HG03039 (cell line): Measurements from ENCODE around the gene HCN2.
A peak's percentile ranks its signal among the peaks of the same experiment; 100 is the strongest.
"Not testable (repeated sequence)": the region's sequence is repeated elsewhere in the genome, so short reads cannot be mapped to it uniquely, and the experiment has no call there.

Experiments
- ATAC-seq: cut with Tn5 transposase; IDR thresholded peaks from one replicate; pipeline ENCODE4 v1.9.1; 2021; ENCODE audit warnings: mild to moderate bottlenecking, moderate library complexity; ENCODE audit not compliant: unreplicated experiment

Gene HCN2

GRCh38 chr19:617551-618246 lies 28.0 kb downstream of the HCN2 start:
- no peak for ATAC-seq

GRCh38 chr19:618247-618619 lies 28.6 kb downstream of the HCN2 start:
- no peak for ATAC-seq

- ATAC-seq, result no peak
Observed at GRCh38 chr19:618674-619285, 29.1 kb downstream of the HCN2 start.

GRCh38 chr19:619286-620002 lies 29.8 kb downstream of the HCN2 start:
- ATAC-seq, result no peak

- no peak for ATAC-seq
Observed at GRCh38 chr19:620166-620862, 30.6 kb downstream of the HCN2 start.

- ATAC-seq, result not testable (repeated sequence)
Observed at GRCh38 chr19:621191-621590, 31.5 kb downstream of the HCN2 start.

- no peak for ATAC-seq
Observed at GRCh38 chr19:621819-622218, 32.1 kb downstream of the HCN2 start.

- no peak for ATAC-seq
Observed at GRCh38 chr19:622666-623065, 33.0 kb downstream of the HCN2 start.

- ATAC-seq, result no peak
Observed at GRCh38 chr19:623175-623916, 33.7 kb downstream of the HCN2 start.

GRCh38 chr19:623974-624373 lies 34.3 kb downstream of the HCN2 start:
- no peak for ATAC-seq

- ATAC-seq, result no peak
Observed at GRCh38 chr19:624433-625109, 34.9 kb downstream of the HCN2 start.

- no peak for ATAC-seq
Observed at GRCh38 chr19:625257-625656, 35.6 kb downstream of the HCN2 start.

- not testable (repeated sequence) for ATAC-seq
Observed at GRCh38 chr19:626566-626965, 36.9 kb downstream of the HCN2 start.

GRCh38 chr19:628168-628567 lies 38.5 kb downstream of the HCN2 start:
- no peak for ATAC-seq

- not testable (repeated sequence) for ATAC-seq
Observed at GRCh38 chr19:629515-629914, 39.8 kb downstream of the HCN2 start.

- no peak for ATAC-seq
Observed at GRCh38 chr19:629961-630714, 40.5 kb downstream of the HCN2 start.

- ATAC-seq, result peak; percentile 13
Observed at GRCh38 chr19:632579-633067, 42.9 kb downstream of the HCN2 start.

- peak; percentile 80 for ATAC-seq
Observed at GRCh38 chr19:633068-633785, 43.5 kb downstream of the HCN2 start, which contains the start of gene POLRMT. Gene POLRMT, minus strand, starts transcription at chr19:633537. Its CDS starts 25 bp downstream, at chr19:633512.
